ENCODE data around the gene ITGB2. TPM values are rescaled to one million over a fixed set of nuclear protein-coding genes. Genes with fewer than 3 reads are reported as not detected.

Gene ITGB2
- total RNA-seq, 1 experiment from 2014 or later, result 45.1 TPM

- no peak overlapping the region for H2AFZ ChIP-seq (ENCODE audit: low read length)
- no peak overlapping the region for H3K9ac ChIP-seq (ENCODE audit: low read length)
- H3K4me1 ChIP-seq (ENCODE audit: insufficient read depth, low read length), result peaks cover 11% of the 10 kb centered on the region
- H3K36me3 ChIP-seq (ENCODE audit: low read depth, low read length), result peaks cover 27% of the 10 kb centered on the region
- H3K27me3 ChIP-seq (ENCODE audit: low read length), result no peaks in the 10 kb centered on the region
- no TSS peak for BruUV-seq (replicated peaks)
- no peaks in the 10 kb centered on the region for H3K9me2 ChIP-seq (replicated peaks; ENCODE audit: low read length)
- no peak overlapping the region for H3K4me3 ChIP-seq (ENCODE audit: low read length)
- ATAC-seq (no peak; the same call in 1 of the 2 replicates), DNase-seq (no peak)
- H3K79me2 ChIP-seq (ENCODE audit: low read length), result peaks cover 3% of the 10 kb centered on the region; the same call in 1 of the 2 replicates
- no peak overlapping the region for H3K4me2 ChIP-seq (ENCODE audit: low read length)
- TF ChIP-seq EZH2phosphoT487 (IDR thresholded peaks at IDR 0.05; ENCODE audit: borderline replicate concordance, low read length) (no peak), CTCF (conservative IDR thresholded peaks at IDR 0.05; ENCODE audit: low read depth, low read length) (no peak), EZH2 (IDR thresholded peaks at IDR 0.05; ENCODE audit: low read length, unreplicated experiment) (no peak)
- POLR2A ChIA-PET (ENCODE audit: unreplicated experiment), result interaction anchor here (0.7 kb wide), 1 partner anchor 136 kb away, joined by 3 read pairs; the partner anchor contains the start of gene TSPEAR
- intact Hi-C loops (cut with micrococcal nuclease), result loop anchor here (2.0 kb wide), 1 partner anchor 47 kb away; the partner anchor contains the start of gene UBE2G2
- H4K20me1 ChIP-seq (ENCODE audit: low read length), result no peaks in the 10 kb centered on the region
- H3F3A ChIP-seq (ENCODE audit: low read length, unreplicated experiment), result no peaks in the 10 kb centered on the region
- H3K9me3 ChIP-seq (ENCODE audit: low read length), result no peaks in the 10 kb centered on the region
- CTCF ChIA-PET, result no interaction called here
- H3K27ac ChIP-seq (ENCODE audit: low read length), result no peak overlapping the region
Measured at GRCh38 chr21:44847261-44848056, 73.2 kb downstream of the ITGB2 start.

DNA sequence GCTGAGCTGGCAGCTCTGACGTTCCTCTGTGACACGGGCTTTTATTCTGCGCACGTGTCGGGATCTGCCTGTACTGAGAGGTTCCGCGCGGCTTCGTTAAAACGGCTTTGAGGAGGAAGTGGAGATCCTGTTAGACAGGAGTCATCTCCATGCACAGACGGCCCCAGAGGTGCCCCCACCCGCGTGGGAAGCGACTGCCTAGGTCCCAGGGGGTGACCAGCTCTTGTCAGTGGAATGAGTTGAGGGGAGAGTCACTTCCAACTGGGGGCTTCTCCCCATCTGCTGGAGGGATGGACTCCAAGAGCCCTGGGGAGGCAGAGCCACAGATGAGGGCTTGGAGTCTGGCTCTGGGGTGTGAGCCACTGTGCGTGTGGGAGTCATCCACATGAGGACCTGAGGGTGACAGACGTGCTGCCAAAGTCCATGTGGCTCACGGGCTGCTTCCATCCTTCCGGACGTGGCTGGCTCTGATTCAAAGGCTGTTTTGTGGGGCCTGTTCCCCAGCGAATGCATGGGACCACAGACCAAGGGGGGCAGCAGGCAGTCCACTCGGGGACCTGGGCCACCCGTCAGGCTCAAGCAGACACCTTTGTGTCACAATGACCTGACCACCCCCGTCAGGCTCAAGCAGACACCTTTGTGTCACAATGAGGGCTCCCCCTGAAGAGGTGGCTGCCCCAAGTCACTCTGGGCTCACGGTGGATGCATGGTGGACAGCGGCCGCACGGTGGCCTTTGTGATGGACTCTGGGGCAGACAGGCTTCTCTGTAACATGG lies 74.0 kb downstream of the ITGB2 start:
- Histone ChIP-seq H2AFZ (ENCODE audit: low read length) (peak overlapping the region; percentile 37), H3F3A (ENCODE audit: low read length, unreplicated experiment) (no peaks in the 10 kb centered on the region), H3K4me3 (ENCODE audit: low read length) (peak overlapping the region; percentile 36; the same call in 1 of the 2 replicates), H3K27me3 (ENCODE audit: low read length) (no peaks in the 10 kb centered on the region), H3K36me3 (ENCODE audit: low read depth, low read length) (peaks cover 23% of the 10 kb centered on the region), H3K9me2 (replicated peaks; ENCODE audit: low read length) (no peaks in the 10 kb centered on the region), H3K27ac (ENCODE audit: low read length) (peak overlapping the region; percentile 7; the same call in 1 of the 2 replicates), H3K9ac (ENCODE audit: low read length) (0 out of 2 replicates have a peak overlapping the region, but pooled peaks have one; percentile 0), H3K79me2 (ENCODE audit: low read length) (no peaks in the 10 kb centered on the region), H3K9me3 (ENCODE audit: low read length) (no peaks in the 10 kb centered on the region), H3K4me1 (ENCODE audit: insufficient read depth, low read length) (peaks cover 11% of the 10 kb centered on the region), H4K20me1 (ENCODE audit: low read length) (no peaks in the 10 kb centered on the region), H3K4me2 (ENCODE audit: low read length) (peak overlapping the region; percentile 66)
- BruUV-seq (replicated peaks), result no TSS peak
- CTCF ChIA-PET, result interaction anchor here (0.6 to 0.8 kb wide), 2 partner anchors 27 to 86 kb away, joined by 4 to 12 read pairs; partner anchors contain the start of gene PTTG1IP
- DNase-seq, result peak; percentile 51
- intact Hi-C loops (cut with micrococcal nuclease), result loop anchor here (2.0 kb wide), 1 partner anchor 46 kb away; the partner anchor contains the start of gene UBE2G2
- ATAC-seq, result peak; percentile 45
- no peak for TF ChIP-seq EZH2 (IDR thresholded peaks at IDR 0.05; ENCODE audit: low read length, unreplicated experiment)
- TF ChIP-seq CTCF (conservative IDR thresholded peaks at IDR 0.05; ENCODE audit: low read depth, low read length), result no peak
- POLR2A ChIA-PET (ENCODE audit: unreplicated experiment), result no interaction called here
